Measurements from ENCODE around the gene PSMC3IP.

The PSMC3IP gene

DNA sequence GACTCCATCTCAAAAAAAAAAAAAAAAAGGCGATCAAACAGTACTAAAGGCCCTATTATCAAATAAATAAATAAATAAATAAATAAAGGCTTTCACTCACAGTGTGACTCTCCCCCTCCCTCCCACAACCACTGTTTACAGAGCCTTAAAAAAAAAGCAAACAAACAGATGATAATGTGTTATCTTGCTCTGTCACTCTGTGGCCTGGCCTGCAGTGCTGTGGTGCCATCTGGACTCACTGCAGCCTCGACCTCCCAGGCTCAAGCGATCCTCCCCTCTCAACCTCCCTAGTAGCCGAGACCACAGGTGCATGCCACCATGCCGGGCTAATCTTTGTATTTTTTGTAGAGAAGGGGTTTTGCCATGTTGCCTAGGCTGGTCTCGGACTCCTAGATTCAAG is 49.6 kb downstream of the PSMC3IP start:
- H3K27ac Mint-ChIP-seq, result no peak overlapping the region
- peaks cover 4% of the 10 kb centered on the region for H3K36me3 Mint-ChIP-seq
- peaks cover 40% of the 10 kb centered on the region for H3K4me1 Mint-ChIP-seq (ENCODE audit: low read depth)
- no peak overlapping the region for H3K4me3 Mint-ChIP-seq
- no peaks in the 10 kb centered on the region for H3K27me3 Mint-ChIP-seq
- no peaks in the 10 kb centered on the region for H3K9me3 Mint-ChIP-seq (ENCODE audit: low read depth)

- H3K27ac Mint-ChIP-seq, result no peak overlapping the region
- peaks cover 31% of the 10 kb centered on the region for H3K4me1 Mint-ChIP-seq (ENCODE audit: low read depth)
- H3K4me3 Mint-ChIP-seq, result no peak overlapping the region
- H3K27me3 Mint-ChIP-seq, result no peaks in the 10 kb centered on the region
- H3K36me3 Mint-ChIP-seq, result peaks cover 7% of the 10 kb centered on the region
- no peaks in the 10 kb centered on the region for H3K9me3 Mint-ChIP-seq (ENCODE audit: low read depth)
These were observed 51.5 kb downstream of the PSMC3IP start for GRCh38 chr17:42526031-42526444.

GRCh38 chr17:42525221-42525620 is 52.3 kb downstream of the PSMC3IP start:
- H3K4me3 Mint-ChIP-seq, result no peak overlapping the region

DNA sequence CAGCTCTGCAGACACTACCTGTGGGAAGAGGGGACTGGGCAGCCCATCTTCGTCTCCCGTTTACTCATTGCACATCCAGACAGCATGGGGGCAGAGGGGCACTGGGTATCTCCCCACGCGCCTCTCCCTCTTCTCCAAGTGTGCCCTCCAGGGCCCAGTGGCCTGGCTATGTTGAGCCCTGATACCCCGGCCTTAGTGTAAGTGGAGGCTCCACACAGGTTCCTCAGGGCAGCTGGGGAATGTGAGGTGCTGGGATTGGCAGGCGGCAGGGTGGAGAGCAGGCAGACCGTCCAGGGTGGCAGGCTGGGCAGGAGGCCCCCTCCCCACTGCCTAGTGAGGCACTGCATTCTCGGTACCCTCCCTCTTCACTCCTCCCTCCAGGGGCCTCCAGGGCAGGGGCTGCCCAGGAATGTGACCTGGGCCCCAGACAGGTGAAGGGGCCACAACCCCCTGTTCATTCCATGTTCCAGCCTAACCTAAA is 54.7 kb downstream of the PSMC3IP start:
- Mint-ChIP-seq H3K27me3 (no peaks in the 10 kb centered on the region), H3K9me3 (ENCODE audit: low read depth) (no peaks in the 10 kb centered on the region), H3K4me3 (no peak overlapping the region), H3K4me1 (ENCODE audit: low read depth) (peaks cover 9% of the 10 kb centered on the region), H3K27ac (no peak overlapping the region), H3K36me3 (peaks cover 9% of the 10 kb centered on the region)

More at GRCh38 chr17:42525221-42525620, 52.3 kb downstream of the PSMC3IP start:
- H3K9me3 Mint-ChIP-seq (ENCODE audit: low read depth), result no peaks in the 10 kb centered on the region
- H3K27ac Mint-ChIP-seq, result no peak overlapping the region
- peaks cover 23% of the 10 kb centered on the region for H3K4me1 Mint-ChIP-seq (ENCODE audit: low read depth)
- peaks cover 9% of the 10 kb centered on the region for H3K36me3 Mint-ChIP-seq
- no peaks in the 10 kb centered on the region for H3K27me3 Mint-ChIP-seq

Data from activated naive CD8-positive, alpha-beta T cell (primary cell).